Astrocyte of the cerebellum (primary cell): ENCODE measurements around the gene ZNF343.

ENCODE experiments used
- DNase-seq: peaks from one replicate; pipeline ENCODE4 v3.0.0-alpha.2; 2011; ENCODE audit warnings: low read depth
- H3K4me3 ChIP-seq: 2 replicates; pipeline ENCODE4 v1.5.1; 2011; ENCODE audit warnings: mild to moderate bottlenecking, low read depth, low read length, moderate library complexity
- CTCF ChIP-seq: IDR thresholded peaks from 2 replicates; pipeline ENCODE4 v1.5.1; 2012; ENCODE audit warnings: low read length, low read depth, moderate library complexity, mild to moderate bottlenecking; ENCODE audit errors: missing control alignments
- in situ Hi-C: cut with HindIII; loops from 2 replicates; pipeline ENCODE4 v1.10.0; 2017; ENCODE audit warnings: low sequenced_read_pairs

The ZNF343 gene

GRCh38 chr20:2508631-2509467 is at the start of gene ZNF343:
ZNF343 (minus strand) TSS chr20:2508915; CDS start chr20:2493895, 15,020 bp downstream.
- peak; percentile 35 for DNase-seq
- in situ Hi-C loops: no loop called here

GRCh38 chr20:2557873-2558580 is 49.3 kb upstream of the ZNF343 start:
- no peak for DNase-seq
- in situ Hi-C loops: no loop called here
- H3K4me3 ChIP-seq: no peak overlapping the region
- TF ChIP-seq CTCF: no peak

More at GRCh38 chr20:2508631-2509467, at the start of gene ZNF343:
- no peak for TF ChIP-seq CTCF
- peak within 1 kb of the TSS; percentile 77 for H3K4me3 ChIP-seq

GRCh38 chr20:2545594-2545993 is 36.9 kb upstream of the ZNF343 start:
- DNase-seq: no peak
- H3K4me3 ChIP-seq: no peak overlapping the region
- in situ Hi-C loops: loop anchor here (10.0 kb wide), 1 partner anchor 89 kb away; no protein-coding TSS in a partner anchor
- TF ChIP-seq CTCF: no peak

GRCh38 chr20:2544211-2544610 is 35.5 kb upstream of the ZNF343 start:
- in situ Hi-C loops: loop anchor here (10.0 kb wide), 1 partner anchor 91 kb away; no protein-coding TSS in a partner anchor
- no peak for DNase-seq
- no peak overlapping the region for H3K4me3 ChIP-seq
- no peak for TF ChIP-seq CTCF

- DNase-seq: no peak
- in situ Hi-C loops: loop anchor here (10.0 kb wide), 1 partner anchor 92 kb away; no protein-coding TSS in a partner anchor
- no peak overlapping the region for H3K4me3 ChIP-seq
- no peak for TF ChIP-seq CTCF
Observed at GRCh38 chr20:2542361-2542760, 33.6 kb upstream of the ZNF343 start.

GRCh38 chr20:2541940-2542339 is 33.2 kb upstream of the ZNF343 start:
- DNase-seq: no peak
- no peak overlapping the region for H3K4me3 ChIP-seq
- in situ Hi-C loops: loop anchor here (10.0 kb wide), 1 partner anchor 93 kb away; no protein-coding TSS in a partner anchor
- no peak for TF ChIP-seq CTCF
